NCI-H146 treated with DMSO at 0.1 percent for 48 hours (cell line): ENCODE data around the gene RARB.

Experiments
- DNase-seq: peaks from one replicate; lab custom pipeline; 2025; ENCODE audit not compliant: unreplicated experiment; lab: John Stamatoyannopoulos, UW

Gene RARB

GRCh38 chr3:25421747-25422146 lies 6.3 kb upstream of the RARB start:
- DNase-seq: no peak

GRCh38 chr3:25423780-25424588 lies 4.1 kb upstream of the RARB start:
- DNase-seq: no peak

GRCh38 chr3:25424614-25425013 lies 3.4 kb upstream of the RARB start:
- DNase-seq: no peak

- DNase-seq: no peak
Measured at GRCh38 chr3:25426408-25426807, 1.7 kb upstream of the RARB start.

GRCh38 chr3:25427155-25427554 lies 908 bp upstream of the RARB start:
- no peak for DNase-seq

GRCh38 chr3:25427563-25427941 lies 511 bp upstream of the RARB start:
- DNase-seq: no peak

GRCh38 chr3:25428789-25429335 lies 799 bp downstream of the RARB start:
- DNase-seq: no peak

- no peak for DNase-seq
Measured at GRCh38 chr3:25429361-25430286, 1.6 kb downstream of the RARB start.

GRCh38 chr3:25430287-25430934 lies 2.3 kb downstream of the RARB start:
- no peak for DNase-seq

- no peak for DNase-seq
Measured at GRCh38 chr3:25430935-25431770, 3.1 kb downstream of the RARB start.

- no peak for DNase-seq
Measured at GRCh38 chr3:25432176-25432720, 4.2 kb downstream of the RARB start.

- DNase-seq: no peak
Measured at GRCh38 chr3:25433106-25433505, 5.0 kb downstream of the RARB start.

GRCh38 chr3:25433868-25434267 lies 5.8 kb downstream of the RARB start:
- no peak for DNase-seq

GRCh38 chr3:25437953-25438352 lies 9.9 kb downstream of the RARB start:
- no peak for DNase-seq

- no peak for DNase-seq
Measured at GRCh38 chr3:25438791-25439555, 10.9 kb downstream of the RARB start.

- DNase-seq: no peak
Measured at GRCh38 chr3:25441234-25441856, 13.3 kb downstream of the RARB start.

- DNase-seq: no peak
Measured at GRCh38 chr3:25442486-25442885, 14.4 kb downstream of the RARB start.

GRCh38 chr3:25444273-25444672 lies 16.2 kb downstream of the RARB start:
- no peak for DNase-seq

GRCh38 chr3:25445731-25446130 lies 17.7 kb downstream of the RARB start:
- DNase-seq: no peak
